NCI-H1092 treated with DMSO at 0.1 percent for 48 hours (cell line): ENCODE data around the gene PBX4.

Experiments used
- DNase-seq: peaks from one replicate; lab custom pipeline; 2025; lab: John Stamatoyannopoulos, UW

The PBX4 gene

DNA sequence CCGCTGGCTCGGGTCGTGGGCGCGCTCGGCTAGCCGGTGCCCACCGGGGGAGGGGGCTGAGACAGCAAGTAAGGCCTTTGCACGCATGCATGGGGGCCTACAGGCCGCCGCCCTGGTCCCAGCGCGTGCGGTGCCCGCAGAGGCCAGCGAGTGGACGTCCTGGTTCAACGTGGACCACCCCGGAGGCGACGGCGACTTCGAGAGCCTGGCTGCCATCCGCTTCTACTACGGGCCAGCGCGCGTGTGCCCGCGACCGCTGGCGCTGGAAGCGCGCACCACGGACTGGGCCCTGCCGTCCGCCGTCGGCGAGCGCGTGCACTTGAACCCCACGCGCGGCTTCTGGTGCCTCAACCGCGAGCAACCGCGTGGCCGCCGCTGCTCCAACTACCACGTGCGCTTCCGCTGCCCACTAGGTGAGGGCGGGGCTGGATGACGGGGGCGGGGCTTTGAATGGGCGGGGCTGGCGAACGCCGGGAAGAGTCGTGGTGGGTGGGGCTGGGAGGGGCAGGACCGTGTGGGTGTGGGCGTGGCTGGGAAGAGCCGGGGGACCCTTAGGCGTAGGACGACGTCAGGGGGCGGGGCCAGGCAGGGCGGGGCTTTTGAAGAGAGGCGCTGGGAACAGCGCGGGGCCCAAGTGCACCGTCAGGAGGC is 78.3 kb downstream of the PBX4 start:
- no peak for DNase-seq

DNA sequence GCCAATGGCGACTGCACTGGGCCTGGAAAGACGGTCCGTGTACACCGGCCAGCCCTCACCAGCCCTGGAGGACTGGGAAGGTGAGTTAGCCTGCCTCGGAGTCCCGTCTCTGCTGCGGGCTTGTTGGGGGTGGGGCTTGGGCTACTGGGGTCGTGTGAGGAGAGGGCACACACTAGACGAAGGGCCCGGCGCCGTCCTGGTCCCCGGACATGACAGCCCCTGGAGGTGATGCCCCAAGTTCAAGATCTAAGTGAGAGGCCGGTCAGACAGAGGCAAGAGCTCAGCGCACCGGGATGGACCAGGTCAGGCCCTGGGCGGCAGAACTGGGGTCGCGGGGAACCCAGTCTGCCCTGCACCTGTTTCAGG is 78.8 kb downstream of the PBX4 start:
- no peak for DNase-seq

DNA sequence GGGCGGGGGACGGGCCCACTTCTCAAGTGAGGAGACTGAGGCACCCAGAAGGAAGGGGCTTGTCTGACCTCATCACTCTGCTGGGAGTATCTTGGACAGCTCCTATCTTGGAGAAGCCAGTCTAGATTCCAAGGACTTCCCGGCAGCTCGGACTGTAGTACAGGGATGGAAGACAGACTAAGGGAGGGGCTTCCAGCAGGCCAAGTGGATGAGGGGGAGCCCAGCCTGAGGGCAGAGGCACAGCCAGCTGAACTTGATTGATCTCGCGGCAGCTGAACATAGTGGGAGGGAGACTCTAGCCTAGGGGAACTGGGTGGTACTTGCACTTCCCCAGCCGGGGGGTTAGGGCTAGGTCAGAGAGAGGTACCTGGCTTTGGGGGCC is 79.7 kb downstream of the PBX4 start:
- no peak for DNase-seq

DNA sequence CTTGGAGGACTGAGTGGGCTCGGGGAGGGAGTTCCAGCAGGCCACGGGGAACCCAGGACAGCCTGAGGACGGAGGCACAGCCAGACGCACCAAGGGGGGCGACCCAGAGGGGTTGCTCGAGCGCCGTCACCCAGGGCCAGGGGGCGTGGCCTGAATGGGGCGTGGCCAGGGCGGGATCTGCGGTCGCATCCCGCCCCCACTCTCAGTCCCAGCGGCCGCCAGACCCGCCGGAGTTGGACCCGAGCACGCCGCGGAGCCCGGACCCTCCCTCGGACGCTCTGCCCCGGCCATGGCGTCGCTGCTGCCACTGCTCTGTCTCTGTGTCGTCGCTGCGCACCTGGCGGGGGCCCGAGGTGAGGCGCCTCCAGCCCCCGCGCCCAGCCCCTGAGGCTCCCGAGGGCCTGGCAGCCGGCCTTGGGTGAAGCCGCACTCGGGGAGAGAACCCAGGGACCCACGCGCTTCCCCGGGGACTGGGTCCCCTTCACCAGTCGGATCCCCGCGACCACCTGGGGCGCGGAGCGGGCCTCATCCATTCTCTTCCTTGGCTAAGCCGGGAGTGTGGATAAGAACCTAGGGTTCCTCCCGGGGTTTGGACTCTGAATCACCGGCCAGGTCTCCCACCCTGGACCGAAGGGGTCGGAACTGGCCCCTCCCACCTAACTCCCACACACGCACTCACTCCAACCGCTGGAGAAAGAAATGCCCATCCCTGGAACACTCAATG is 80.3 kb downstream of the PBX4 start, which contains the start of gene CILP2:
CILP2 (plus strand) TSS at position 205 of the 724 bp plus-strand sequence; CDS start at position 290, 85 bp downstream.
- no peak for DNase-seq

DNA sequence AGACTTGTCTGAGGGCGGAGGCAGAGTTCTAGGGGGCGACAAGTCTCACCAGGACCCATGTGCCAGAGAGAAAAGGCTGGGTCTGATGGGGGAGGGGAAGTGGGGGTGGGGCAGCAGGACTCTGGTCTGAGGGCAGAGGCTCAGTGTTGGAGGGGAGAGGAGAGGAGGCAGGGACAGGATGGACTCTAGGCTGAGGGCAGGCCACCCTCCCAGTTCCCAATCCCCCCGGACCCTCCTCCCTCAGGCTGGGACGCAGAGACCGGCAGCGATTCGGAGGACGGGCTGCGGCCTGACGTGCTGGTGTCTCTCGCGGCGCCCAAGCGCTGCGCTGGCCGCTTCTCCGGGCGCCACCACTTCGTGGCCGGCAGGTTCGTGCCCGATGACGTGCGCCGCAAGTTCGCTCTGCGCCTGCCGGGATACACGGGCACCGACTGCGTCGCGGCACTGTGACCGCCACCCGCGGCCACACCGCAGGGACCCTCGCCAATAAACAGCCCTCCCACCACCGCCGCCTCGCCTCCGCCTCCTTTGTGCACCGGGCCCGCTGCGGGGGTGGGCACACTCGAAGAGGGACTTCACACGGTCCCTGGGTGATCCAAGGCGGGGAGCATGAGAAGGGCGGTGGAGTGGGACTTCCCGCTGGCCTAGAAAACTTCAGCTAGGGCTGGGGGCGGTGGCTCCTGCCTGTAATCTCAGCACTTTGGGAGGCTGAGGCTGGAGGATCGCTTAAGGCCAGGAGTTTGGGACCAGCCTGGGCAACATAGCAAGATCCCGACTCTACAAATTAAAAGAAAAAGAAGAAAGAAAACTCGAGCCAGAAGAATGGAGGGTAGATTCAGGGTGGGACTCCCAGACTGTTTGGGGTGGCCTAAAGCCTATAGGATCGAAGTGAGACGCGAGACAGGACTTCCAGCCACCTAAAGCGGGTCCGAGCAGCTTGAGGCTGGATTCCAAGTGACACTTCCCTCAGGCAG is 81.1 kb downstream of the PBX4 start:
- no peak for DNase-seq

DNA sequence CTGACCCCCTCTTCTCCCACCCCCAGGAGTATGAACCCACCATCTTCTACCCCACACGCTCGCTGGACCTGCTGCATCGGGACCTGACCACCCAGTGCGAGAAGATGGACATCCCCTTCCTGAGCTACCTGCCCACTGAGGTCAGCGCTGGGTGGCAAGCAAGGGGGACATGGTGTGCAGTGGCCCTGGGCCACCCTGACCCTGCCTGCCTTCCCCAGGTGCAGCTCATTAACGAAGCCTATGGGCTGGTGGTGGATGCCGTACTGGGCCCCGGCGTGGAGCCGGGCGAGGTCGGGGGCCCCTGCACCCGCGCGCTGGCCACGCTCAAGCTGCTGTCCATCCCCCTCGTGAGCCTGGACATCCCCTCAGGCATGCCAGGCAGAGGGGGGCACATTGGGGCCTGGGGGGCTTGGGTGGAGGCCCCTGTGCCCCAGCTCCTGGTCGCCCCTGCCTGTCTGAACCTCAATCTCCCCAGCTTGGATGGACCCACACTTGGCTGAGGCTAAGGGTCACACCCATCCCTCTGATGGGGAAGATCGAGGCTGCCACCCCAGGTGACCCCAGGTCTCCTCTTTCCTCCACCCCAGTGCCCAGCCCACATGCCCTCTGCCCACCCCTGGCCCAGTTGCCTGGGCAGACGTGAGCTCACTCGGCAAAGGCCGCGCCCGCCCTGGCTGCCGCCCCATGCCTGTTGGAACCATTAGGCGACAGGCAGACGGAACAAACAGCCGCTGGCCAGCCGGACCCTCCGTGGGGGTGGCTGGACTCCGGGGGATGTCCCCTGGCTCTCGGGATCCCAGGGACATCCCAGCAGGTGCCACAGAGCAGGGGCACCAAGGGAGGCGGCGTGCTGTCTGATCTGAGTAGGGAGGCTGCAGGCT is 82.9 kb downstream of the PBX4 start:
- no peak for DNase-seq

DNA sequence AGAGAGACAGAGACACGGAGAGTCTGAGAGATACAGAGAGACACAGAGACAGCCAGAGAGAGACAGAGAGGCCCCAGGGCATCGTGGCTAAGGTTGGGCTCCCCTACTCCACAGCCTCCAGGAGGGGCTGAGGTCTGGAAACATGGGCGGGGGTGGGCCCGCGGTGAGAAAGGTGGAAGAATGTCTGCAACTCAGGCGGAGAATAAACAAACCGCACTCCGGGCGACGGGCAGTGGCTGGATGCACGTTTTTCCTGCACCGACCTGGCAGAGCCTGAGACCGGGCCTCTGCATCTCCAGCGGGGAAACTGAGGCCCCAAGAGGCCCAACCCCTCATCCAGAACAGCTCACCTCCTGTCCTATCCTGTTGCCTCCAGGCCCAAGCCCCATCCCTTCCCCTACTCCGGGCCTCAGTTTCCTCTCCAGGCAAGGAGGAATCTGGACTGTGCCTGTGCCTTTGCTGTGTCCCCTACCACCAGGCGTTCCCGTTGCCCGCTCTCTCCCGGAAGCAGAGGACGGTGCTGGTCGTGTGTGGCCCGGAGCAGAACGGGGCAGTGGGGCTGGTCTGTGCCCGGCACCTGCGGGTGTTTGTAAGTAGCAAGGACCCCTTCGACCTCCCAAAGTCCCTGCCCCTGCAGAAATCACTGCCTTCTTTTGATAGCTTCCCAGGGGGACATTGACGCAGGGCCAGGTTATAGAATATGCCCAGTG is 83.8 kb downstream of the PBX4 start:
- no peak for DNase-seq

DNA sequence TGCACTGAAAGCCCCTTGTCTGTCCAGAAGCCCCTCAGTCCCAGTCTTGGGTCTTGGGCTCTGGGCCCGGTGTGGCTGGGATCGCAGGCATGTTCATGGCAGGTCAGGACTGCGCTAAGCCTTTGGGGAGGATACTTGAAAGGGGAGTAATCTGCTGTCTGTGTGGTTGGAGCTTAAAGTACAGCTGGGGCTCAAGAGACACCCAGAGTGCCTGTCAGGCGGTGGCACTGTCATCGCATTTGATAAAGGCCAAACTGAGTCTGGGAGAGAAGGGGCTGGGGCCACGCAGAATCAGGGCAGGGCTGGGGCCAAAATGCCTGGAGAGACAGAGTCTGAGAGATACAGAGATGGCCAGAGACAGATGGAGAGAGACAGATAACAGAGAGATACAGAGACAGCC is 84.6 kb downstream of the PBX4 start:
- no peak for DNase-seq

DNA sequence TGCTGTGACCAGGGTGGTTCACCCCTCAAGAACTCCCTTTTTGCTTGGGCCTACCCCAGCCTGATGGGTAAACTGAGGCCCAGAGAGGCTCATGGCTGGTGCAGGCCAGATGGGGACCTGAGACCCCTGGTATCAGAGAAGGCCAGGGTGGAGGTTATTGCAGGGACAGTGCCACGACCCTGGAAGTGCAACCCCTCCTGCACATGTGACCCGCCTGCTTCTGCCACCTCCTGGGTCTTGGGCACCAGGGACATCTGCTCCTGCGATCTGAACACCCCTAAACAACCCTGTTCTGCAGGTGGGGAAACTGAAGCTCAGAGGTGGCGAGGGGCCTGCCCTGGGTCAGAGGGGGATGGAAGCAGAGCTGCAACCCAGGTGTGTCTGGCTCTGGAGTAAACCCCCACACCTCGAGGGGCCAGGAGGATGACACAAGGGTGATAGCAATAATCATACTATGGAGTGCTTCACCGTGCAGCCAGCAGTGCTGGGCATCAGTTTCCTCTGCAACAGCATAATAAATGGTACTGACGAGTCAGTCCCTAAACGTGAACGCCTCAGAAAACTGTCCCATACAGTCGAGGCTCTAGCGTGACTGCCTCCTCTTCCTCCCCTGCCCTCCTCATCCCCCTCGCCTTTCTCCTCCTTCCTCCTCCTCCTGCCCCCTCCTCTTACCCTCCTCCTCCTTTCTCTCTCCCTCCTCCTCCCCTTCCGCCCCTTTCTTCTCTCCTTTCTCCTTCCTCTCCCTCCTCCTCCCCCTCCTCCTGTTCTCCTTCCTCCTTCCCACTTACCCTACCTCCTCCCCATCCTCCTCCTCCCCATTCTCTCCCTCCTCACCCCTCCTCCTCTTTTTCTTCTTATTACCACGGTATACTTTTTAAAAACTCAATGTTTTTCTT is 85.4 kb downstream of the PBX4 start:
- DNase-seq, result no peak

DNA sequence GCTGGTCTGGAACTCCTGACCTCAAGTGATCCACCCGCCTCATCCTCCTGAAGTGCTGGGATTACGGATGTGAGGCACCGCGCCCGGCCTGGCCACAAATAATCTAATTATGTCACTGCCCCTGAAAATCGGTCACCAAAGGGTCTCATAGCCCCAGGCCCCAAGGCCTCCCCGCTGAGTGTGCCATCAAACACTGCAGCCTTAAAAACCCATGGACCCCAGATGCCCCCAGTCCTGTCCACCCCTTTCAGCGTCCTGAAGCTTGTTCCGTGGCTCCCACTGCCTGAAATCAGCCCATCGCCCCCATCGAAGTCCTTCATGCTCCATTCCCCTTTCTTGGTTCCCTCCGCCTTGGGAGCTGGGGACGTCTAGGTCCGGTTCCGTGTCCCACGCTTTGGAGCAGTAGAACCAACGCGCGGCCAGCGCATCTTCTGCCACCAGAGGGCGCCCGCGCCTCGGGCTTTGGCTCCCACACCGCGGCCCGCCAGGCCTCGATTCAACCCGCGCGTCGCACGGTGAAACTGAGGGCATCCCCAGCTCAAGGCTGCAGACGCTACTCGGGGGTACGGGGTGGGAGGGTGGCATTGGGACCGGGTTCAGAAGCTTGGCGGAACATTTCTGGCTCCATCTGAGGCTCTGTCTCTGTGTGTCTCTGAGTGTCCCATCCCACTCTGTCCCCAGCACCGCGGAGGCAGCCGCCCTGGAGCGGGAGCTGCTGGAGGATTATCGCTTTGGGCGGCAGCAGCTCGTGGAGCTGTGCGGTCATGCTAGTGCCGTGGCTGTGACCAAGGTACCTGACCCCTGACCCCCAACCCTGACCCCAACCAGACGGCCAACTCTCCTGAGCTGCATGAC is 86.3 kb downstream of the PBX4 start:
- peak; percentile 27 for DNase-seq

DNA sequence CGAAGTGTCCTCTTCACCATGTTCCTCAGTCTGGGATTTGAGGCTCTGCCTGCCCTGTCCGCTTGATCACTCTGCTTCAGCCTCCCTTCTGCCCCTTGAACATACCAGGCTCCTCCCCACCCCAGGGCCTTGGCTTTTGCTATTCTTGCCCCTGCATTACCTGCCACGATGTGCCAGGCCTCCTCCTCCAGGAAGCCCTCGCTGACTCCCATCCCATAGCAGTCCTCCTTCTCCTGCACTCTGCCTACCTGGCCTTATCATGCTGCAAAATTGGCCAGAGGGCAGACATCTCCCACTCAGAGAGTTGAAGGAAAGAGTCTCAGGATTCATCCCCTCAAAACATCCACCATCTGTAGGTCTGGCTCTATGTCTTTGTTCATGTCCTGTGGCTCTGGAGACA is 87.6 kb downstream of the PBX4 start:
- DNase-seq, result no peak

DNA sequence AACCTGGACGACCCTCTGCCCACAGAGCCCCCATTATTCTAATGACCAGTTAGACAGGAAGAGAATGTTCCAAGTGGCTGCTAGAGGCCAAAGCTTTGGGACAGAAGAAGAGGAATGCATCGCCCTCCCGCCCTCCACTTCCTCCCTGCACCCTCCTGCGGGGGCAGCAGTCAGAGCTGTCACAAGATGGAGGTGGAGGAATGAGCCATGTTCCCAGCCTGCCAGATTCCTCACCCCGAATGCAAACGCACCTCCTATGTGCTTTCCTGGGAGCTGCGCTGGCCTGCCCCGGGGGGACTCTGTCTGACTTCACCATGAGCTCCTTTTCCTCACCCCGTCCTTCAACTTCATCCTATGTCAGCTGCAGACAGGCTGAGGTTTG is 88.1 kb downstream of the PBX4 start:
- no peak for DNase-seq

DNA sequence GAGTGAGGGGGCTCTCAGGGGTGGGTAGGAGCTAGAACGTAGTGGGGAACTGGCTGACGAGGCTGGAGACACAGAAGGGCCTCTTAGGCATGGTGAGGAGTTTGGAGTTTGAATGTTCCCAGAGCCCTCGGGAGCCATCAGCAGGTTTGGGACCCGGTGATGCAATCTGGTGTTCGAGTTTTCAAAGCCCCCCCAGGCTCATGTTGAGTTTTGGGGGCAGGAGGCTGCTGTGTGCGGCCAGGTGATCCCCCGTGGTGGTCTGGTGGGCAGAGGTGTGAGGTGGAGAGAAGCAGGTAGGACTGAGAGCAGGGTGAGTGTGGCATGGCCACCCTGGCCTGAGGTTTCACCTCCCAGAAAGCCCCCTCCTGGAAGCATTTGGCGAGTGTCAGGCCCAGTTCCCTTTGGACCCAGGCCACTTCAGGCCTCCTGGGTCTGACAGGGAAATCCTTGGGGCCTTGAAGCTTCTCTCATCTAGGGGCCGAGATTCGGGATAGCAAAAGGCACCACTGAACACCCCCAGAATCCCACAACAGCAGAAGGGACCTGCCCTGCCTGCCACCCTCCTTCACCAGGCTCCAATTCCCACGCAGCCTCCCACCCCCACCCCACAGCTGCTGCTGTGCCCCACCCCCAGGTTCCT is 88.6 kb downstream of the PBX4 start:
- no peak for DNase-seq

DNA sequence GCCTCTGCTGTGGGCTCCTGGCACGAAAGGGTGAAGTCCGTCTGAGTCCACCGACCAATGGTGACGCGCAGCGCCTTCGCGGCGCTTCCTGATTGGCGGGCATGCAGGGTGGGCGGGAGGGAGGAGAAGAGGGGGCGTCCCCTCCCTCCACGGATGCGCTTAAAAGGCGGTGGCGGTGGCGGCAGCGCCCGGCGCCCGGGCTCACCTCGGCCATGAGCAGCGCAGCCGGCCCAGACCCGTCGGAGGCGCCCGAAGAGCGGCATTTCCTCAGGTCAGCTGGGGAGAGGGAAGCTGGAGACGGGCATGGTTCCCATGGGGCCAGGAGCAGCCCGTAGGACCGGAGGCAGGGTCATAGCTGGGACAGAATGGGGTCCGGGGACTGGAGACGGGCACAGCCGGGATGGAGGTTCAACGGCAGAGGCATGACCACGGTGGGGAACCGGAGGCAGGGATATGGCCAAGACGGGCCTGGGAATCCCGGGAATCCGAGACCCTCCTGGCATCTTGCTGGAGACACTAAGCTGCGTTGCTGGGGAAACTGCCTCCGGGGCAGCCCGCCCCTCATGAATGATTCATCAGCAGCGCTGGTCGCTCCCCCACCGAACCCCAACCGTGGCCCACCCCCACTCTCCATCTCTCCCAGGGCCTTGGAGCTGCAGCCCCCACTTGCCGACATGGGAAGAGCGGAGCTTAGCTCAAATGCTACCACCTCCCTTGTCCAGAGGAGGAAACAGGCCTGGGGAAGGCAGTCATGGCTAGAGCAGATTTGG is 89.6 kb downstream of the PBX4 start, which contains the start of gene YJEFN3:
YJEFN3 (plus strand) TSS at position 191 of the 770 bp plus-strand sequence; CDS start at position 213, 22 bp downstream.
- DNase-seq, result no peak

DNA sequence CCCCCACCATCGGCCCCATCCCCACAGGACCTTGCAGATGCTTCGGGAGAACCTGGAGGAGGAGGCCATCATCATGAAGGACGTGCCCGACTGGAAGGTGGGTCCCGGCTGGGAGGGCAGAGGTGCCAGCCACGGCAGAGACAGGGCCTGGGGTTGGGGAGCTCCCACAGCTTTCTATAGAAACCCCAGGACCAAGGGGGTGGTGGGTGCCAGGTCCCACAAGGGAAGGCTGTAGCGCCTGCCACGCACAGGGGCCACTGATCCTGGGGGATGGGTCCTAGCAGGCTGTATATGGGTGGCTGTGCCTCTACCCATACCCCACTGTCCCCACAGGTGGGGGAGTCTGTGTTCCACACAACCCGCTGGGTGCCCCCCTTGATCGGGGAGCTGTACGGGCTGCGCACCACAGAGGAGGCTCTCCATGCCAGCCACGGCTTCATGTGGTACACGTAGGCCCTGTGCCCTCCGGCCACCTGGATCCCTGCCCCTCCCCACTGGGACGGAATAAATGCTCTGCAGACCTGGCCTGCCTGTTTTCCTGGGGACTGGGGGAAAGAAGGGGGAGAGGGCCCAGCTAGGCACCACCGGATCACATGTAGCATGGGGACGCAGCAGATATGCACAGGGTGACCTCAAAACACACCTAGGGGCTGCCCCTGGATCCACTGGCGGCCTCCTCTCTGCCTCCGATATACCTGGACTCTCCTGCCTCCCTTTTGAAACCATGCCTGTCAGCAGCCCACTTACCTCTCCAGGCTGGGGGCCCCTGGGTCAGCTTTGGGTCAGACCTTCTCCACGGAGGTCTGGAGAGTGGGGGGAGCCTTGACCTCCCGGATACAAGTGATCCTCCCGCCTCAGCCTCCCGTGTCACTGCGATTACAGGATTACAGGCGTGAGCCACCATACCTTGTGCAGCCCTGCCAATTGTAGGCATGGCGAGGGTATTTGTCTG is 90.5 kb downstream of the PBX4 start:
- no peak for DNase-seq

DNA sequence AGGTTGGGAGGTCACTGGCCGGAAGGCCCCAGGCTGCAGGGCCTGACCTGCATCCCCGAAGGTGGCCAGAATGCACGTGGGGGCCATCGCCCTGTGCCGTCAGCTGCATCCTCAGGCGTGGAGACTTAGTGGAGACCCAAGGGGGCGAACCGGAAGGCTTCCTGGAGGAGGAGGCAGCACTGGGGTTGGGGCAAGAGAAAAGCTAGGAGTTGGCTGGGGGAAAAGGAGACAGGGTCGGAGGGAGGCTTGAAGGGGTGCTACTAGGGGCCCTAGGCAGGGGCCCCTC is 91.2 kb downstream of the PBX4 start:
- DNase-seq, result no peak
